Thoracic aorta (tissue), 2 donors: ENCODE measurements around the gene ZNF226. TPM values are rescaled to one million over a fixed set of nuclear protein-coding genes. Genes with fewer than 3 reads are reported as not detected.

Source experiments
- ATAC-seq: fragments of 150-250 bp; one replicate; pipeline ENCODE4 v1.8.0; 2017; ENCODE audit warnings: low read depth; ENCODE audit not compliant: insufficient number of reproducible peaks, low FRiP score
- DNase-seq: peaks from one replicate; pipeline ENCODE4 v3.0.0-alpha.2; 2020; ENCODE audit warnings: low spot score
- H3K27ac ChIP-seq, 2 donors: fragments of 200-600 bp; sonication (generic); 1 replicate in 1 of 2; 2 replicates in 1 of 2; pipeline ENCODE4 v1.5.1; 2016; ENCODE audit warnings: mild to moderate bottlenecking in 2 of 2, moderate library complexity in 2 of 2
- H3K27me3 ChIP-seq: fragments of 200-600 bp; sonication (generic); replicated peaks from 2 replicates; pipeline ENCODE4 v1.6.0; 2016; ENCODE audit warnings: mild to moderate bottlenecking; ENCODE audit not compliant: insufficient read depth
- H3K36me3 ChIP-seq: fragments of 200-600 bp; sonication (generic); one replicate; pipeline ENCODE4 v1.5.1; 2016
- H3K4me1 ChIP-seq, 2 donors: fragments of 200-600 bp; sonication (generic); 1 replicate in 1 of 2; 2 replicates in 1 of 2; pipeline versions ENCODE4 v1.5.1 to v1.6.0; 2016; ENCODE audit warnings: low read depth in 2 of 2, mild to moderate bottlenecking in 1 of 2; ENCODE audit not compliant: control insufficient read depth in 1 of 2
- H3K4me3 ChIP-seq: fragments of 200-600 bp; sonication (generic); 2 replicates; pipeline ENCODE4 v1.5.1; 2016; ENCODE audit warnings: mild to moderate bottlenecking
- H3K9me3 ChIP-seq: fragments of 200-600 bp; sonication (generic); 2 replicates; pipeline ENCODE4 v1.5.1; 2016
- CTCF ChIP-seq: fragments of 200-600 bp; sonication (generic); IDR thresholded peaks from one replicate; pipeline ENCODE4 v1.5.1; 2019; ENCODE audit warnings: antibody characterized with exemption
- total RNA-seq, 2 donors: library from RNA; depleted of rRNA; stranded (reverse); fragments of >200 nt; gene quantifications; one replicate each; pipeline versions ENCODE4 v1.1.0 to v1.2.3, GENCODE V29; 2016

The ZNF226 gene
- total RNA-seq, 2 donors from 2014 or later: 9.7 to 14.6 TPM

DNA sequence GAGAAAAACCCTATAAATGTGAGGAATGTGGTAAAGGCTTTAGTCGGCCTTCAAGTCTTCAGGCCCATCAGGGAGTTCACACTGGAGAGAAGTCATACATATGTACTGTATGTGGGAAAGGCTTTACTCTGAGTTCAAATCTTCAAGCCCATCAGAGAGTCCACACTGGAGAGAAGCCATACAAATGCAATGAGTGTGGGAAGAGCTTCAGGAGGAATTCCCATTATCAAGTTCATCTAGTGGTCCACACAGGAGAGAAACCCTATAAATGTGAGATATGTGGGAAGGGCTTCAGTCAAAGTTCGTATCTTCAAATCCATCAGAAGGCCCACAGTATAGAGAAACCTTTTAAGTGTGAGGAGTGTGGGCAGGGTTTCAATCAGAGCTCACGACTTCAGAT, 11.7 kb downstream of the ZNF226 start:
- no peak for TF ChIP-seq CTCF
- no peak overlapping the region for H3K4me3 ChIP-seq
- DNase-seq: no peak
- no peak for ATAC-seq
- H3K27ac ChIP-seq: no peak overlapping the region
- H3K9me3 ChIP-seq: peaks cover 91% of the 10 kb centered on the region
- no peaks in the 10 kb centered on the region for H3K4me1 ChIP-seq
- peaks cover 57% of the 10 kb centered on the region for H3K36me3 ChIP-seq
- H3K27me3 ChIP-seq: no peaks in the 10 kb centered on the region

- H3K4me1 ChIP-seq: no peaks in the 10 kb centered on the region
- TF ChIP-seq CTCF: no peak
- H3K9me3 ChIP-seq: peaks cover 82% of the 10 kb centered on the region
- H3K27ac ChIP-seq: no peak overlapping the region
- DNase-seq (no peak), ATAC-seq (no peak)
- H3K27me3 ChIP-seq: no peaks in the 10 kb centered on the region
- H3K4me3 ChIP-seq: no peak overlapping the region
- peaks cover 14% of the 10 kb centered on the region for H3K36me3 ChIP-seq
These were observed 16.1 kb downstream of the ZNF226 start for GRCh38 chr19:44180968-44181367.

- no peaks in the 10 kb centered on the region for H3K27me3 ChIP-seq
- H3K4me1 ChIP-seq: no peaks in the 10 kb centered on the region
- DNase-seq (no peak), ATAC-seq (no peak)
- H3K36me3 ChIP-seq: peaks cover 3% of the 10 kb centered on the region
- no peak for TF ChIP-seq CTCF
- H3K27ac ChIP-seq: no peak overlapping the region
- H3K9me3 ChIP-seq: peaks cover 74% of the 10 kb centered on the region
- H3K4me3 ChIP-seq: no peak overlapping the region
These were observed 17.2 kb downstream of the ZNF226 start for GRCh38 chr19:44182145-44182544.

- DNase-seq: no peak
- TF ChIP-seq CTCF: no peak
- H3K36me3 ChIP-seq: no peaks in the 10 kb centered on the region
- H3K27ac ChIP-seq: no peak overlapping the region
- H3K9me3 ChIP-seq: peaks cover 25% of the 10 kb centered on the region
- ATAC-seq: no peak
- no peak overlapping the region for H3K4me3 ChIP-seq
- H3K4me1 ChIP-seq: no peaks in the 10 kb centered on the region
- H3K27me3 ChIP-seq: no peaks in the 10 kb centered on the region
These were observed 25.1 kb downstream of the ZNF226 start for GRCh38 chr19:44190020-44190419.

- ATAC-seq (no peak), DNase-seq (no peak)
- H3K36me3 ChIP-seq: no peaks in the 10 kb centered on the region
- H3K27ac ChIP-seq: no peak overlapping the region
- H3K4me3 ChIP-seq: no peak overlapping the region
- H3K9me3 ChIP-seq: peaks cover 14% of the 10 kb centered on the region
- no peak for TF ChIP-seq CTCF
- H3K4me1 ChIP-seq: no peaks in the 10 kb centered on the region
- H3K27me3 ChIP-seq: no peaks in the 10 kb centered on the region
These were observed 27.2 kb downstream of the ZNF226 start for GRCh38 chr19:44192127-44192526.
